KMS-11 (cell line): ENCODE results near the gene TINAGL1.

Source experiments
- H2AFZ ChIP-seq: fragments of 200-600 bp; sonication (generic); 2 replicates; pipeline ENCODE4 v1.6.1; 2016; ENCODE audit warnings: antibody characterized with exemption, mixed run types, low read depth
- H3K27ac ChIP-seq: fragments of 200-600 bp; sonication (generic); 2 replicates; pipeline ENCODE4 v1.6.1; 2016; ENCODE audit warnings: mild to moderate bottlenecking, mixed run types
- H3K27me3 ChIP-seq: fragments of 200-600 bp; sonication (generic); 2 replicates; pipeline ENCODE4 v1.6.1; 2017; ENCODE audit warnings: mild to moderate bottlenecking, low read depth, mixed run types, moderate library complexity; ENCODE audit not compliant: insufficient read depth
- H3K36me3 ChIP-seq: fragments of 200-600 bp; sonication (generic); 2 replicates; pipeline ENCODE4 v1.6.1; 2017; ENCODE audit warnings: mild to moderate bottlenecking, mixed run types; ENCODE audit not compliant: insufficient read depth
- H3K4me1 ChIP-seq: fragments of 200-600 bp; sonication (generic); 2 replicates; pipeline ENCODE4 v1.6.1; 2016; ENCODE audit warnings: mild to moderate bottlenecking, low read depth, mixed run types; ENCODE audit not compliant: poor library complexity, severe bottlenecking
- H3K4me2 ChIP-seq: fragments of 200-600 bp; sonication (generic); 2 replicates; pipeline ENCODE4 v1.7.0; 2016; ENCODE audit warnings: mild to moderate bottlenecking, mixed run types
- H3K4me3 ChIP-seq: fragments of 200-600 bp; sonication (generic); IDR thresholded peaks from 2 replicates; pipeline ENCODE4 v1.6.1; 2017; ENCODE audit warnings: low read depth, low read length, mixed read lengths; ENCODE audit not compliant: insufficient read depth
- H3K79me2 ChIP-seq: fragments of 200-600 bp; sonication (generic); 2 replicates; pipeline ENCODE4 v1.6.1; 2016; ENCODE audit warnings: low read depth, mixed run types; ENCODE audit not compliant: insufficient read depth
- H3K9ac ChIP-seq: fragments of 200-600 bp; sonication (generic); 2 replicates; pipeline ENCODE4 v1.6.1; 2016; ENCODE audit warnings: mild to moderate bottlenecking, mixed run types
- H4K20me1 ChIP-seq: fragments of 200-600 bp; sonication (generic); 2 replicates; pipeline ENCODE4 v1.6.1; 2016; ENCODE audit warnings: mild to moderate bottlenecking, mixed run types; ENCODE audit not compliant: insufficient read depth
- CTCF ChIP-seq: fragments of 200-600 bp; sonication (generic); conservative IDR thresholded peaks from 2 replicates; pipeline ENCODE4 v1.6.1; 2017; ENCODE audit warnings: low read depth, mild to moderate bottlenecking, antibody characterized with exemption, low read length, moderate library complexity, mixed read lengths

Gene TINAGL1

GRCh38 chr1:31548534-31548906, 27.8 kb upstream of the TINAGL1 start:
- H3K4me3 ChIP-seq = no peak overlapping the region

GRCh38 chr1:31548907-31549808, 27.2 kb upstream of the TINAGL1 start:
- Histone ChIP-seq H3K4me3 (no peak overlapping the region), H3K4me1 (peaks cover 6% of the 10 kb centered on the region), H2AFZ (peak overlapping the region; percentile 84), H3K36me3 (no peaks in the 10 kb centered on the region), H3K9ac (peak overlapping the region; percentile 22; the same call in 1 of the 2 replicates), H4K20me1 (no peaks in the 10 kb centered on the region), H3K27ac (no peak overlapping the region; the same call in 1 of the 2 replicates), H3K27me3 (peaks cover 9% of the 10 kb centered on the region; the same call in 1 of the 2 replicates), H3K4me2 (peak overlapping the region; percentile 31), H3K79me2 (no peaks in the 10 kb centered on the region)
- TF ChIP-seq CTCF = peak; percentile 94

More at GRCh38 chr1:31548534-31548906, 27.8 kb upstream of the TINAGL1 start:
- Histone ChIP-seq H4K20me1 (no peaks in the 10 kb centered on the region), H3K4me1 (peaks cover 6% of the 10 kb centered on the region), H2AFZ (peak overlapping the region; percentile 84; the same call in 1 of the 2 replicates), H3K9ac (no peak overlapping the region), H3K27me3 (peaks cover 9% of the 10 kb centered on the region; the same call in 1 of the 2 replicates), H3K4me2 (no peak overlapping the region), H3K27ac (no peak overlapping the region), H3K36me3 (no peaks in the 10 kb centered on the region), H3K79me2 (no peaks in the 10 kb centered on the region)
- no peak for TF ChIP-seq CTCF

GRCh38 chr1:31549809-31550620, 26.3 kb upstream of the TINAGL1 start:
- H3K27me3 ChIP-seq = peaks cover 9% of the 10 kb centered on the region; the same call in 1 of the 2 replicates
- peaks cover 6% of the 10 kb centered on the region for H3K4me1 ChIP-seq
- no peak for TF ChIP-seq CTCF
- H2AFZ ChIP-seq = peak overlapping the region; percentile 84
- no peak overlapping the region for H3K4me3 ChIP-seq
- no peak overlapping the region; the same call in 1 of the 2 replicates for H3K9ac ChIP-seq
- H3K79me2 ChIP-seq = no peaks in the 10 kb centered on the region
- H3K27ac ChIP-seq = no peak overlapping the region; the same call in 1 of the 2 replicates
- no peaks in the 10 kb centered on the region for H4K20me1 ChIP-seq
- peak overlapping the region; percentile 31 for H3K4me2 ChIP-seq
- H3K36me3 ChIP-seq = no peaks in the 10 kb centered on the region

- no peak overlapping the region for H3K4me3 ChIP-seq
- TF ChIP-seq CTCF = no peak
- no peaks in the 10 kb centered on the region for H3K79me2 ChIP-seq
- H3K4me1 ChIP-seq = peaks cover 6% of the 10 kb centered on the region
- no peaks in the 10 kb centered on the region for H3K36me3 ChIP-seq
- H3K27ac ChIP-seq = no peak overlapping the region
- no peak overlapping the region for H3K4me2 ChIP-seq
- H2AFZ ChIP-seq = no peak overlapping the region
- peaks cover 9% of the 10 kb centered on the region; the same call in 1 of the 2 replicates for H3K27me3 ChIP-seq
- H3K9ac ChIP-seq = no peak overlapping the region
- no peaks in the 10 kb centered on the region for H4K20me1 ChIP-seq
These were observed 25.1 kb upstream of the TINAGL1 start for GRCh38 chr1:31551208-31551607.
